ENCODE results near the gene ACSL6.

ACSL6 gene

GRCh38 chr5:132020568-132021339 lies 9.3 kb upstream of the ACSL6 start:
- no peak for TF ChIP-seq CTCF (IDR thresholded peaks at IDR 0.05; ENCODE audit: extremely low read depth, missing control alignments)
- DNase-seq (ENCODE audit: low spot score), result no peak

GRCh38 chr5:132019857-132020555 lies 8.5 kb upstream of the ACSL6 start:
- no peak for TF ChIP-seq CTCF (IDR thresholded peaks at IDR 0.05; ENCODE audit: extremely low read depth, missing control alignments)
- peak; percentile 79 for DNase-seq (ENCODE audit: low spot score)

- no peak for TF ChIP-seq CTCF (IDR thresholded peaks at IDR 0.05; ENCODE audit: extremely low read depth, missing control alignments)
- DNase-seq (ENCODE audit: low spot score), result no peak
Observed at GRCh38 chr5:132019337-132019736, 7.9 kb upstream of the ACSL6 start.

GRCh38 chr5:132017738-132018625 lies 6.5 kb upstream of the ACSL6 start:
- no peak for DNase-seq (ENCODE audit: low spot score)
- TF ChIP-seq CTCF (IDR thresholded peaks at IDR 0.05; ENCODE audit: extremely low read depth, missing control alignments), result no peak

GRCh38 chr5:132017316-132017715 lies 5.9 kb upstream of the ACSL6 start:
- no peak for TF ChIP-seq CTCF (IDR thresholded peaks at IDR 0.05; ENCODE audit: extremely low read depth, missing control alignments)

GRCh38 chr5:132016721-132017250 lies 5.3 kb upstream of the ACSL6 start:
- no peak for DNase-seq (ENCODE audit: low spot score)
- no peak for TF ChIP-seq CTCF (IDR thresholded peaks at IDR 0.05; ENCODE audit: extremely low read depth, missing control alignments)

More at GRCh38 chr5:132017316-132017715, 5.9 kb upstream of the ACSL6 start:
- DNase-seq (ENCODE audit: low spot score), result no peak

All from GM20000 (cell line).